ENCODE results near the gene MRPS2.

DNA sequence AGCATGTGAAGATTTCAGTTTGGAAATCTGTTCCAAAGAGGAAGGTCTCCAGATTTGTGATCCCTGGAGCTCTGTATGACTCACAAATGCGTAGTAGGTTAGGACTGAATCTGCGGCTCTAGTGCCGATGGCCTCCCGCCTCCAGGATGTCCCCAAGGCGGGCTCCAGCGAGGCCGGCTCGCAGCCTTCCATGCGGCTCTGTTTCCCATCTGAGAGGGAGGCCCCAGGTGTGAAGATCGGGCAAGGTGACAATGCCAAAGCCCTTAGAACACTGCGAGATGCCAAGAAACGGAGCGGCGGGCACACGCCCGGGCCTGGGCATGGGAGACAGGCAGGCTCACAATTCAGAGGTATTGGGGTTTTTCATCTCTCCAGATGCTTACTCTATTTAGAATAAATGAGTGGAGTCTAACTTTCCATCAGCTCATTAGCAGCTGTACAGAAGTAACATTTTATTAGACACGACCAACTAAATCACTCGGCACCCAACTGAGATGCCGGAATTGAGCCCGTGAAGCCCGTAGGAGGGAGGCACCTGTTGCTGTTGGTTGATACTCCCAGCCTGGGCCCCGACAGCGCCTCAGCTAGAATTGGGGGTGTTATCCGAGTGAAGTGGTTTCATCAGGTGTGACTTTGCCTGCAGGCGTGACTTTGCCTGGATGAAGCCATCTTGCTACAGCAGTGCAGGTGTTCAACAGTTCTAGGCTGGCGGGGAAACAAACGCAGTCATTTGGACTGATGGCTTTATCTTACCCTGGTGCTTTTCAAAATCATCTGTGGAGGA is 7.4 kb upstream of the MRPS2 start:
- TF ChIP-seq CTCF (IDR thresholded peaks at IDR 0.05) = no peak
- no peak for TF ChIP-seq POLR2A (IDR thresholded peaks at IDR 0.05)
- no peak for TF ChIP-seq POLR2AphosphoS5 (IDR thresholded peaks at IDR 0.05)
